Panc1 (cell line): ENCODE measurements around the gene MAP2K1. TPM values are rescaled to one million over a fixed set of nuclear protein-coding genes. Genes with fewer than 3 reads are reported as not detected.

ENCODE experiments used
- ATAC-seq: fragments of 200-7000 bp; cut with Tn5 transposase; 2 replicates; pipeline ENCODE4 v1.9.1; 2020; ENCODE audit warnings: mild to moderate bottlenecking, moderate library complexity
- BruUV-seq: library from RNA; stranded (reverse); fragments of 400-500 nt; replicated peaks from 2 replicates; lab custom pipeline; 2021; lab: Mats Ljungman, UMichigan
- CTCF ChIA-PET: fragments of 300-600 bp; sonication (Branson Sonifier 250); formaldehyde crosslinking; loops from one replicate; lab custom pipeline; 2022; ENCODE audit warnings: antibody characterized with exemption; lab: Charles Lee
- POLR2A ChIA-PET: fragments of 300-600 bp; sonication (Branson Sonifier 250); formaldehyde crosslinking; loops from one replicate; lab custom pipeline; 2022; ENCODE audit warnings: antibody characterized with exemption; lab: Charles Lee
- DNase-seq: peaks from one replicate; pipeline ENCODE4 v3.0.0-alpha.2; 2010; ENCODE audit warnings: low read depth, low spot score
- H3K27ac ChIP-seq: 2 replicates; pipeline ENCODE4 v1.5.1; 2011; ENCODE audit warnings: mild to moderate bottlenecking, low read length, inconsistent platforms
- H3K27me3 ChIP-seq: fragments of 200-500 bp; sonication (Bioruptor generic); 2 replicates; pipeline ENCODE4 v1.6.0; 2014; ENCODE audit warnings: low read length, inconsistent platforms; ENCODE audit not compliant: control insufficient read depth, insufficient read depth
- H3K36me3 ChIP-seq: fragments of 200-500 bp; sonication (Bioruptor generic); 2 replicates; pipeline ENCODE4 v1.5.1; 2014; ENCODE audit warnings: inconsistent platforms, mild to moderate bottlenecking, low read length, moderate library complexity; ENCODE audit not compliant: control insufficient read depth, insufficient read depth
- H3K4me1 ChIP-seq: 2 replicates; pipeline ENCODE4 v1.5.1; 2011; ENCODE audit warnings: inconsistent platforms, mild to moderate bottlenecking, low read length, moderate library complexity; ENCODE audit not compliant: control insufficient read depth, insufficient read depth
- H3K4me3 ChIP-seq, 2 experiments: 2 replicates each; pipeline ENCODE4 v1.5.1; 2011 to 2012; ENCODE audit warnings: low read depth in 2 of 2, low read length in 2 of 2, mild to moderate bottlenecking in 2 of 2, inconsistent platforms in 1 of 2, moderate library complexity in 1 of 2
- H3K9me3 ChIP-seq: fragments of 200-500 bp; sonication (Bioruptor generic); 2 replicates; pipeline ENCODE4 v1.5.1; 2014; ENCODE audit warnings: low read depth, mild to moderate bottlenecking, inconsistent platforms, low read length, moderate library complexity; ENCODE audit not compliant: control insufficient read depth, insufficient read depth
- CTCF ChIP-seq: fragments of 450-650 bp; IDR thresholded peaks from 2 replicates; pipeline ENCODE4 v1.5.1; 2017; ENCODE audit warnings: mild to moderate bottlenecking
- POLR2AphosphoS5 ChIP-seq: IDR thresholded peaks from 2 replicates; pipeline ENCODE4 v1.6.1; 2012; ENCODE audit warnings: mild to moderate bottlenecking, low read depth, low read length, moderate library complexity
- REST ChIP-seq, 2 experiments: IDR thresholded peaks; 2 replicates each; pipeline ENCODE4 v1.6.1; 2011 to 2012; ENCODE audit warnings: low read depth in 2 of 2, control low read depth in 1 of 2, low read length in 1 of 2, mild to moderate bottlenecking in 1 of 2, moderate library complexity in 1 of 2; ENCODE audit not compliant: insufficient read depth in 1 of 2
- SIN3A ChIP-seq: IDR thresholded peaks from 2 replicates; pipeline ENCODE4 v1.6.1; 2012; ENCODE audit warnings: low read depth, mild to moderate bottlenecking, low read length, moderate library complexity, borderline replicate concordance; ENCODE audit not compliant: insufficient read depth
- TCF7L2 ChIP-seq: IDR thresholded peaks from 2 replicates; pipeline ENCODE4 v1.6.1; 2011; ENCODE audit warnings: mild to moderate bottlenecking, low read depth, low read length, inconsistent platforms
- in situ Hi-C: cut with HindIII; loops from 2 replicates; pipeline ENCODE4 v1.10.0; 2016; ENCODE audit warnings: low sequenced_read_pairs, low pct_unique_long_range_greater_than_20kb
- intact Hi-C: fragments of 100-400 bp; cut with micrococcal nuclease; formaldehyde crosslinking; loops from one replicate; pipeline ENCODE4 v1.10.0; 2022; ENCODE audit not compliant: unreplicated experiment
- total RNA-seq: library from RNA; stranded (reverse); gene quantifications from one replicate; pipeline ENCODE4 v1.2.1, GENCODE V29; 2021; ENCODE audit not compliant: unreplicated experiment

MAP2K1 gene
- total RNA-seq, 1 experiment from 2014 or later, result 67.9 TPM

- Histone ChIP-seq H3K4me3 (no peak overlapping the region), H3K27ac (no peak overlapping the region), H3K27me3 (no peaks in the 10 kb centered on the region), H3K9me3 (peaks cover under 1% of the 10 kb centered on the region; the same call in 1 of the 2 replicates), H3K36me3 (no peaks in the 10 kb centered on the region), H3K4me1 (no peaks in the 10 kb centered on the region)
- POLR2A ChIA-PET, result no interaction called here
- CTCF ChIA-PET, result no interaction called here
- no peak for DNase-seq
- no TSS peak for BruUV-seq
- no peak for TF ChIP-seq TCF7L2
- TF ChIP-seq SIN3A, result no peak
- no peak for TF ChIP-seq REST (IDR thresholded peaks at IDR 0.05; ENCODE audit: insufficient read depth in 1 of 2, low read depth in 2 of 2, low read length in 1 of 2)
- TF ChIP-seq POLR2AphosphoS5, result no peak
- no peak for TF ChIP-seq CTCF
- no peak for ATAC-seq
- intact Hi-C loops, result no loop called here
- in situ Hi-C loops, result no loop called here
Observed at GRCh38 chr15:66419471-66419870, 32.8 kb downstream of the MAP2K1 start.

GRCh38 chr15:66422347-66422746 is 35.6 kb downstream of the MAP2K1 start:
- intact Hi-C loops, result no loop called here
- Histone ChIP-seq H3K27ac (no peak overlapping the region), H3K27me3 (no peaks in the 10 kb centered on the region), H3K9me3 (no peaks in the 10 kb centered on the region), H3K36me3 (no peaks in the 10 kb centered on the region), H3K4me1 (no peaks in the 10 kb centered on the region), H3K4me3 (no peak overlapping the region)
- DNase-seq, result no peak
- POLR2A ChIA-PET, result no interaction called here
- ATAC-seq, result no peak
- BruUV-seq, result no TSS peak
- CTCF ChIA-PET, result no interaction called here
- in situ Hi-C loops, result no loop called here
- TF ChIP-seq CTCF (no peak), TCF7L2 (no peak), REST (IDR thresholded peaks at IDR 0.05; ENCODE audit: insufficient read depth in 1 of 2, low read depth in 2 of 2, low read length in 1 of 2) (no peak), POLR2AphosphoS5 (no peak), SIN3A (no peak)
